Measurements from ENCODE around the gene MSMB.

- TF ChIP-seq CTCF (IDR thresholded peaks at IDR 0.05) (no peak), POLR2A (IDR thresholded peaks at IDR 0.05) (no peak)
These were observed 39.9 kb downstream of the MSMB start for GRCh38 chr10:46006219-46006618.
